ENCODE data around the gene CSTF1.
A peak's percentile ranks its signal among the peaks of the same experiment; 100 is the strongest.
"Not testable (repeated sequence)": the region's sequence is repeated elsewhere in the genome, so short reads cannot be mapped to it uniquely, and the experiment has no call there.

Gene CSTF1

GRCh38 chr20:56371977-56372376 lies 20.5 kb upstream of the CSTF1 start:
- DNase-seq = no peak

- DNase-seq = no peak
Observed at GRCh38 chr20:56372850-56373249, 19.6 kb upstream of the CSTF1 start.

GRCh38 chr20:56373942-56374341 lies 18.5 kb upstream of the CSTF1 start:
- no peak for DNase-seq

GRCh38 chr20:56376331-56376730 lies 16.1 kb upstream of the CSTF1 start:
- no peak for DNase-seq

GRCh38 chr20:56378386-56378785 lies 14.1 kb upstream of the CSTF1 start:
- DNase-seq = no peak

GRCh38 chr20:56380375-56380774 lies 12.1 kb upstream of the CSTF1 start:
- DNase-seq = no peak

GRCh38 chr20:56381501-56381900 lies 10.9 kb upstream of the CSTF1 start:
- DNase-seq = no peak

- DNase-seq = no peak
Observed at GRCh38 chr20:56382696-56383095, 9.7 kb upstream of the CSTF1 start.

GRCh38 chr20:56383334-56383733 lies 9.1 kb upstream of the CSTF1 start:
- DNase-seq = no peak

GRCh38 chr20:56385130-56385529 lies 7.3 kb upstream of the CSTF1 start:
- no peak for DNase-seq

GRCh38 chr20:56386219-56386618 lies 6.2 kb upstream of the CSTF1 start:
- DNase-seq = no peak

GRCh38 chr20:56388882-56389281 lies 3.6 kb upstream of the CSTF1 start:
- DNase-seq = no peak

GRCh38 chr20:56389807-56390206 lies 2.6 kb upstream of the CSTF1 start:
- DNase-seq = no peak

- DNase-seq = not testable (repeated sequence)
Observed at GRCh38 chr20:56390396-56390795, 2.0 kb upstream of the CSTF1 start.

- DNase-seq = no peak
Observed at GRCh38 chr20:56391037-56391436, 1.4 kb upstream of the CSTF1 start.

- DNase-seq = no peak
Observed at GRCh38 chr20:56391596-56392131, 781 bp upstream of the CSTF1 start.

GRCh38 chr20:56392881-56393482 lies 537 bp downstream of the CSTF1 start:
- no peak for DNase-seq

- no peak for DNase-seq
Observed at GRCh38 chr20:56393653-56394052, 1.2 kb downstream of the CSTF1 start.

GRCh38 chr20:56395166-56395565 lies 2.7 kb downstream of the CSTF1 start:
- DNase-seq = no peak

GRCh38 chr20:56400001-56400640 lies 7.7 kb downstream of the CSTF1 start:
- peak; percentile 1 for DNase-seq

- no peak for DNase-seq
Observed at GRCh38 chr20:56403465-56403864, 11.0 kb downstream of the CSTF1 start.

GRCh38 chr20:56405356-56405755 lies 12.9 kb downstream of the CSTF1 start:
- DNase-seq = not testable (repeated sequence)

- DNase-seq = no peak
Observed at GRCh38 chr20:56406910-56407309, 14.5 kb downstream of the CSTF1 start.

GRCh38 chr20:56409521-56409920 lies 17.1 kb downstream of the CSTF1 start:
- no peak for DNase-seq

- DNase-seq = no peak
Observed at GRCh38 chr20:56409956-56410355, 17.5 kb downstream of the CSTF1 start.

Data from DMS 273 treated with DMSO at 0.1 percent for 48 hours (cell line).